Omental fat pad (tissue), 4 donors: ENCODE data around the gene HCRTR2. TPM values are rescaled to one million over a fixed set of nuclear protein-coding genes. Genes with fewer than 3 reads are reported as not detected.
"Not testable (repeated sequence)": the region's sequence is repeated elsewhere in the genome, so short reads cannot be mapped to it uniquely, and the experiment has no call there.

ENCODE experiments used
- ATAC-seq: fragments of 150-250 bp; one replicate; pipeline ENCODE4 v1.9.1; 2016; ENCODE audit warnings: mild to moderate bottlenecking, moderate library complexity; ENCODE audit not compliant: low FRiP score
- DNase-seq: peaks from one replicate; pipeline ENCODE4 v3.0.0-alpha.2; 2019; ENCODE audit warnings: low spot score
- CTCF ChIP-seq, 3 donors: fragments of 450-650 bp; IDR thresholded peaks; one replicate each; pipeline ENCODE4 v1.5.1; 2016 to 2017; ENCODE audit warnings: antibody characterized with exemption in 3 of 3, mild to moderate bottlenecking in 3 of 3, moderate library complexity in 2 of 3
- total RNA-seq, 4 donors: library from RNA; depleted of rRNA; stranded (reverse); fragments of >200 nt; gene quantifications; one replicate each; pipeline ENCODE4 v1.1.0, GENCODE V29; 2016

The HCRTR2 gene
- total RNA-seq, 4 donors from 2014 or later: not detected

- TF ChIP-seq CTCF (IDR thresholded peaks at IDR 0.05): no peak
- ATAC-seq: no peak
Measured at GRCh38 chr6:55282115-55282514, 107.8 kb downstream of the HCRTR2 start.

GRCh38 chr6:55286824-55287223, 112.5 kb downstream of the HCRTR2 start:
- no peak for TF ChIP-seq CTCF (IDR thresholded peaks at IDR 0.05)
- ATAC-seq (no peak), DNase-seq (no peak)

More at GRCh38 chr6:55282115-55282514, 107.8 kb downstream of the HCRTR2 start:
- DNase-seq: no peak

DNA sequence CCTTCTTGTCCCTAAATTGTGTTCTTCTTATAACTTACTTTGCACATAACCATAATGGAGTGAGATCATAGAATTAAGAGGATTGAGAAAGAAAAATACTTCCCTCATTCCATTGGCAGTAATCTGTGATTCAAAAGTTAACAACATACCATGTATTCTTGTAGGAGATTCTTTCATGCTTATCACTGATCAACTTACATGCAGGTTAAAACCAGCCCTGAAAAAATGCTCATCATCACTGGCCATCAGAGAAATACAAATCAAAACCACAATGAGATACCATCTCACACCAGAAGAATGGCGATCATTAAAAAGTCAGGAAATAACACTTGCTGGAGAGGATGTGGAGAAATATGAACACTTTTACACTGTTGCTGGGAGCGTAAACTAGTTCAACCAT, 116.4 kb downstream of the HCRTR2 start:
- ATAC-seq (no peak), DNase-seq (no peak)
- no peak for TF ChIP-seq CTCF (IDR thresholded peaks at IDR 0.05)

GRCh38 chr6:55293116-55293515, 118.8 kb downstream of the HCRTR2 start:
- DNase-seq: no peak
- no peak for TF ChIP-seq CTCF (IDR thresholded peaks at IDR 0.05)
- ATAC-seq: no peak

DNA sequence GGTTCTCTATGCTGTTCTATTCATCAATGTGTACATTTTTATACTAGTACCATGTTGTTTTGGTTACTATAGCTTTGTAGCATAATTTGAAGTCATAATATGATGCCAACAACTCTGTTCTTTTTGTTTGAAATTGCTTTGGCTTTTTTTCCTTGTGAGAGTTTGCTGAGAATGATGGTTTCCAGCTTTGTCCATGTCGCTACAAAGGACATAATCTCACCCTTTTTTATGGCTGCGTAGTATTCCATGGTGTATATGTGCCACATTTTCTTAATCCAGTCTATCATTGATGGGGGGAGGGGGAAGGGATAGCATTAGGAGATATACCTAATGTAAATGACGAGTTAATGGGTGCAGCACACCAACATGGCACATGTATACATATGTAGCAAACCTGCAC, 122.9 kb downstream of the HCRTR2 start:
- not testable (repeated sequence) for DNase-seq, ATAC-seq

DNA sequence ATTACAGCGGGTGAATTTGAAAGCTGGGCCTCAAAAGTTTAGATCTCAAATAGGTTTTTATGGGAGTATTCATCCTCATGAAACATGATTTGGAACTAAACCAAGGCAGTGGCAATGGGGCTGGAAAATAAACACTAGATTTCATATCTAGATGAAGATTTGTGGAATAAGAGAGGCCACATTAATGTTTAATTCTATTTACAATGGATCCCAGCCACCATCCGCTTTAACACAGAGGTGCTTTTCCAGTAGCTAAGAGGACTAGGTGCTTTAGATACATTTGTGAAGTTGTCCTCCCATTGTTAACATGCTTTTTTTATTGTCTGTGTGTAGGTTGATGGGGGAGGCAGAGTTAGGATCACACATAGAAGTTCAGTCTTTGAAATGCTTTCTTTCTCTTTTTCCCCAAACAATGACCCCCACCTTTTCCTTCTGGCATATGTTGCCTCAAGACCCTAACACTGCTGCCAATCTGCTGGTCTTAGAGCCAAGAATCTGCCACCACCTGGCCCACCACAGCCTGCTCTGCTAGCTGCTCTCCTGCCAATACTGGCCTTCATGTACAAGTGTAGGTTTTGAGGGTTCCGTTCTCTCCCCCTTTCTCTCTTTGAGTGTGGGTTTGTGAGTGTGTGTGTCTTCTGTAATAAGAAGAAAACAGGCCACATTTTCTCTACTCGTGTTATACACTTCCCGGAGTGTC, 125.1 kb downstream of the HCRTR2 start:
- no peak for DNase-seq
- no peak for ATAC-seq
- no peak for TF ChIP-seq CTCF (IDR thresholded peaks at IDR 0.05)

- no peak for TF ChIP-seq CTCF (IDR thresholded peaks at IDR 0.05)
- no peak for DNase-seq
- ATAC-seq: no peak
Measured at GRCh38 chr6:55304747-55305146, 130.4 kb downstream of the HCRTR2 start.
